GM21528 (cell line): ENCODE data around the gene TMEM247.
"Not testable (repeated sequence)": the region's sequence is repeated elsewhere in the genome, so short reads cannot be mapped to it uniquely, and the experiment has no call there.

Source experiments
- ATAC-seq: cut with Tn5 transposase; IDR thresholded peaks from one replicate; pipeline ENCODE4 v1.9.1; 2021; ENCODE audit warnings: mild to moderate bottlenecking, moderate library complexity; ENCODE audit not compliant: unreplicated experiment, low FRiP score

Gene TMEM247

GRCh38 chr2:46508312-46508711 lies 28.9 kb downstream of the TMEM247 start:
- no peak for ATAC-seq

- no peak for ATAC-seq
Measured at GRCh38 chr2:46508759-46509158, 29.4 kb downstream of the TMEM247 start.

- ATAC-seq, result no peak
Measured at GRCh38 chr2:46509804-46510203, 30.4 kb downstream of the TMEM247 start.

DNA sequence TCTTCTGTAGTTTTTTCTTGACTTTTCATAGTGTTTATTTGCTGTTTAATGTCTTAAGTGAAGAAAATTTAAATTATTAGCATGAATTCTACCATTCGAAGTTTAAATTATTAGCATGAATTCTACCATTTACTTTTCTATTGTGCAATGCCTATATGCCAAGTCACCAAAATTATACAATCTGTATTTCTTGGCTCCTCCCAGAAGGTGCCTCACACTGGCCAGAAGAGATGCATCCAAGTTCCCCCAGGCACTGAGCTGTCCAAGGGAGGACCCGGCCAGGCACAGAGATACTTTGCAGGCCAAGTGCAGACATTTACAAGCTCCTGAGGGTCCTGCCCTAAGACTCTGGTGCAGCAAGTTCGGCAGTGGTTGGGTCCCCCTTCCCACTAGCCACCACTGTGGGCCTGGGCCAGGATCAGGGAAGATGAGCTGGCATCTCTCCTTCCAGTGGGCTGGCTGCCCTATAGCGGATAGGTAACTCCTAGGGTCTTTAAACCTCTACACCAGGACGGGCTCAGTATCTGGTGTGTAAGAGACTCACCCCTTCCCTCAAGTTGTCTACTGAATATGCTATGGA lies 31.3 kb downstream of the TMEM247 start:
- no peak for ATAC-seq

GRCh38 chr2:46512185-46512584 lies 32.8 kb downstream of the TMEM247 start:
- ATAC-seq, result no peak

DNA sequence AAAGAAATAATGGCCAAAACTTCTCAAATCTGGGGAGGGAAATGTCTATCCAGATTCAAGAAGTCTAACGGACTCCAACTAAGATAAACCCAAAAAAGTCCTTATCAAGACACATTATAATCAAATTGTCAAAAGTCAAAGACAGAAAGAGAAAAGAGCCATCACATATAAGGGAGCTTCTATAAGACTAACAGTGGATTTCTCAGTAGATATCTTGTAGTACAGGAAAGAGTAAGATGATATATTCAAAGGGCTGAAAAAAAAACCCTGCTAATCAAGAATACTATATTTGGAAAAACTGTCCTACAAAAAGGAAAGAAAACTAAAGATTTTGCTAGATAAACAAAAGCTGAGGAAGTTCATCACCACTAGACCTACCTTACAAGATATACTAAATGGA lies 35.4 kb downstream of the TMEM247 start:
- no peak for ATAC-seq

- no peak for ATAC-seq
Measured at GRCh38 chr2:46517485-46517884, 38.1 kb downstream of the TMEM247 start.

DNA sequence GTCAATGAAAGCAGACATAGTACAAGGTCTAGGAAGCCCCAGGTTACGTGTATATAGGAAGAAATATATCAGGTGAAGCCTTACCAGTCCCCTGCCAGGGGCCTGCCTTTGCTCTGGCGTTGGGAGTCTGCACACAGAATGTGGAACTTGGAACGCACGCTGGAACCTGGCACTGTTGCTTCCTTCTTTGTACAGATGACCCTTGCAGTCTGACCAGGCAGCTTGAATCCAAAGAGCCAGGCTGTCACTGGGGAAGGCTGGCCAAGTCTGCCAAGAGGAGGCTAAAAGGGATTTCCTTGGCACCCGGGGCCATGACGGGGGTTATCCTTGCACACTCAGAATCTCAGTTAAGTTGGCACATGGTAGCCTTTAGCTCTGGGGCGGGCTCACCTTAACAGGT lies 39.5 kb downstream of the TMEM247 start:
- no peak for ATAC-seq

DNA sequence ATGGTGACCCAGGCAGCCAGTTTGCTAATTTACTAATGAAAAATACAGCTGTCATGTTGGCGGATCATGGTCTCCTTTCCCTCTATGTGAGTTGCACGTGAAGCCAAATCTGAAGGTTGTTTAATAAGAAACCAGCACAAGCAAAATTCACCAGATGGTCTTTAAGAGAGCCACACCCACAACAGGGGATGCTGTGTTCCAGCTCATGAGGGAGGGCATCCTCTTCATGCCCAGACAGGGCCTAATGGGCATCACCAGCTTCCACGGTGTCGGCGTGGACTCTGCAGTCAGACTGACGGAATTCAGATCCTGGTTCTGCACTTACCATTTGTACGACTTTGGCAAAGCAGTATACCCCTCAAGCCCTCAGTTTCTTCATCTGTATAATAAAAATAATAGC lies 39.9 kb downstream of the TMEM247 start:
- ATAC-seq, result no peak

GRCh38 chr2:46520130-46520711 lies 40.9 kb downstream of the TMEM247 start:
- ATAC-seq, result no peak

DNA sequence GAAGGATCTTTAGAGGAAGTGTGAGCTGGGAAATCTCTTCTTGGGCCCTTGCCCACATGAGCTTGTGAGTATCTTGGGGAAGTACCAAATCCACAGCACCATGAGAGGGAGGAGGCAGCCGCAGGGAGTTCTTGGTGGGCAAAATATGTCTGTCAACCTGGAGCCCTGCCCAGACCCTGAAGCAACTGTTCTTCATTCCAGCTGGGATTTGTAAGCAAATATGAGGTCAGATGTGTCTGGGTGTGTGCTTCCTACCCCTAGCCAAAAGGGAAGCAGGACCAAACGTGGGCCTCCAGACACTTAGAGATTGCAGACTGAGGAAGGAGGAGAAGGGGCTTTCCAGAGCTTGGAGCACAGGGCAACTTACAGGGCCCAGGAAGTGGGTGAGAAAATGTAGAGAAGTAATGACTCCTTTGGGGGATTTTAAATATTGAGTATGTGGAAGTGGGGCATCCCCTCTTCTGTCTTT lies 41.9 kb downstream of the TMEM247 start:
- ATAC-seq, result no peak

DNA sequence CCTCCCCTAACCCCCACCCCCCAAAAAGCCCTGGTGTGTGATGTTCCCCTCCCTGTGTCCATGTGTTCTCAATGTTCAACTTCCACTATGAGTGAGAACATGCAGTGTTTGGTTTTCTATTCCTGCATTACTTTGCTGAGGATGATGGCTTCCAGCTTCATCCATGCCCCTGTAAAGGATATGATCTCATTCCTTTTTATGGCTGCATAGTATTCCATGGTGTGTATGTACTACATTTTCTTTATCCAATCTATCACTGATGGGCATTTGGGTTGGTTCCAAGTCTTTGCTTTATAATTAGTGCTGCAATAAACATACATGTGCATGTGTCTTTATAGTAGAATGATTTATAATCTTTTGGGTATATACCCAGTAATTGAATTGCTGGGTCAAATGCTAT lies 43.0 kb downstream of the TMEM247 start:
- not testable (repeated sequence) for ATAC-seq

- no peak for ATAC-seq
Measured at GRCh38 chr2:46525522-46526155, 46.3 kb downstream of the TMEM247 start.

DNA sequence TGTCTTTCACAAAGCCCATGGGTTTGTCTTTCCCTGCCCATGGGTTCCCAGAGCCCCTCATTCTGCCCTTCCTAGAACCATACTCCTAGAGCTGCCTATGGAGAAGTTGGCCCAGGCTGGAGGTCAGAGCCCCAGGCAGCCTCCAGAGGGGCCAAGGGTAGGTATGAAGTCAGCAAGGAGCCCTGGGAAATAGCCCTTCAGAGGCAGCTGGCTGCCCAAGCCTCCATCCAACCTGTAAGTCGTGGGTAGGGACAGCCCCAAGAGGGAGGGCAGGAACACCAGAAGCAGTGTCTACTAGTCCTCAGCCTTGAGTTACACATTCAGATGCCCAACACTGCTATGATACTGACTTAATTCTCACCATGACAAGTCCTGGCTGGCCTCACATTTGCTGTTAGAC lies 49.5 kb downstream of the TMEM247 start:
- ATAC-seq, result no peak

DNA sequence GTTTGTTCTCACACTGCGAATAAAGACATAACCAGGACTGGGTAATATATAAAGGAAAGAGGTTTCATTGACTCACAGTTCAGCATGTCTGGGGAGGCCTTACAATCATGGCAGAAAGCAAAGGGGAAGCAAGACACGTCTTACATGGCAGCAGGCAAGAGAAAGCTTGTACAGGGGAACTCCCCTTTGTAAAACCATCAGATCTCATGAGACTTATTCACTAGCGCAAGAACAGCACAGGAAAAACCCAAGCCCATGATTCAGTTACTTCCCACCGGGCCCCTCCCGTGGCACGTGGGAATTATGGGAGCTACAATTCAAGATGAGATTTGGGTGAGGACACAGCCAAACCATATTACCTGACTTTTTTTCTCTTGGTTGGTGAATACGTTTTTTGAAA lies 51.3 kb downstream of the TMEM247 start:
- no peak for ATAC-seq

- ATAC-seq, result no peak
Measured at GRCh38 chr2:46531863-46532262, 52.5 kb downstream of the TMEM247 start.
